Stimulated activated naive CD8-positive, alpha-beta T cell treated with anti-CD3 and anti-CD28 coated beads, Interleukin-15, amount 100 ng/mL, for 72 hours (primary cell): ENCODE results near the gene ACTRT2.

Experiments
- ATAC-seq: fragments of 150-1000 bp; cut with Tn5 transposase; 2 replicates; pipeline ENCODE4 v1.10.0; 2021; ENCODE audit warnings: mild to moderate bottlenecking, moderate library complexity
- DNase-seq, 2 donors: peaks; one replicate each; pipeline ENCODE4 v3.0.0; 2021 to 2022
- H3K27ac Mint-ChIP-seq, 2 donors: one replicate each; pipeline ENCODE4 v1.8.0; 2022; ENCODE audit warnings: mild to moderate bottlenecking in 2 of 2, mixed read lengths in 2 of 2, moderate library complexity in 2 of 2
- H3K27me3 Mint-ChIP-seq: one replicate; pipeline ENCODE4 v1.8.0; 2022; ENCODE audit warnings: mixed read lengths
- H3K4me1 Mint-ChIP-seq: one replicate; pipeline ENCODE4 v1.8.0; 2022; ENCODE audit warnings: mild to moderate bottlenecking, mixed read lengths
- H3K4me3 Mint-ChIP-seq, 2 donors: one replicate each; pipeline ENCODE4 v1.8.0; 2022; ENCODE audit warnings: mild to moderate bottlenecking in 2 of 2, mixed read lengths in 2 of 2, moderate library complexity in 1 of 2
- H3K9me3 Mint-ChIP-seq, 2 donors: one replicate each; pipeline ENCODE4 v1.8.0; 2022; ENCODE audit warnings: mixed read lengths in 2 of 2

ACTRT2 gene

GRCh38 chr1:3038113-3038551, 16.9 kb downstream of the ACTRT2 start:
- H3K9me3 Mint-ChIP-seq = no peaks in the 10 kb centered on the region
- no peak overlapping the region for H3K4me3 Mint-ChIP-seq
- peaks cover 24% of the 10 kb centered on the region for H3K4me1 Mint-ChIP-seq
- DNase-seq (no peak), ATAC-seq (no peak)
- H3K27ac Mint-ChIP-seq = no peak overlapping the region
- no peaks in the 10 kb centered on the region for H3K27me3 Mint-ChIP-seq

- ATAC-seq (no peak), DNase-seq (no peak)
- H3K9me3 Mint-ChIP-seq = no peaks in the 10 kb centered on the region
- no peak overlapping the region for H3K27ac Mint-ChIP-seq
- H3K4me1 Mint-ChIP-seq = peaks cover 19% of the 10 kb centered on the region
- H3K4me3 Mint-ChIP-seq = no peak overlapping the region
- peaks cover under 1% of the 10 kb centered on the region for H3K27me3 Mint-ChIP-seq
Measured at GRCh38 chr1:3038571-3039181, 17.4 kb downstream of the ACTRT2 start.

- DNase-seq = no peak
- Mint-ChIP-seq H3K27ac (no peak overlapping the region), H3K4me1 (peaks cover 6% of the 10 kb centered on the region), H3K9me3 (no peaks in the 10 kb centered on the region), H3K27me3 (peaks cover 13% of the 10 kb centered on the region), H3K4me3 (no peak overlapping the region)
- ATAC-seq = no peak
Measured at GRCh38 chr1:3040004-3040403, 18.7 kb downstream of the ACTRT2 start.

GRCh38 chr1:3042481-3042880, 21.2 kb downstream of the ACTRT2 start:
- Mint-ChIP-seq H3K27me3 (peaks cover 15% of the 10 kb centered on the region), H3K9me3 (no peaks in the 10 kb centered on the region), H3K4me3 (no peak overlapping the region), H3K27ac (no peak overlapping the region), H3K4me1 (no peaks in the 10 kb centered on the region)
- ATAC-seq (no peak), DNase-seq (no peak)

- no peak overlapping the region for H3K27ac Mint-ChIP-seq
- no peak overlapping the region for H3K4me3 Mint-ChIP-seq
- DNase-seq (no peak), ATAC-seq (no peak)
- peaks cover 8 to 13% of the 10 kb centered on the region in 2 donors for H3K9me3 Mint-ChIP-seq
- peaks cover 11% of the 10 kb centered on the region for H3K27me3 Mint-ChIP-seq
- no peaks in the 10 kb centered on the region for H3K4me1 Mint-ChIP-seq
Measured at GRCh38 chr1:3049164-3049563, 27.9 kb downstream of the ACTRT2 start.

- H3K4me1 Mint-ChIP-seq = no peaks in the 10 kb centered on the region
- no peak for DNase-seq
- no peak overlapping the region for H3K4me3 Mint-ChIP-seq
- H3K27me3 Mint-ChIP-seq = peaks cover 9% of the 10 kb centered on the region
- ATAC-seq = no peak
- H3K27ac Mint-ChIP-seq = no peak overlapping the region
- peaks cover 8 to 13% of the 10 kb centered on the region in 2 donors for H3K9me3 Mint-ChIP-seq
Measured at GRCh38 chr1:3049905-3050304, 28.6 kb downstream of the ACTRT2 start.

- DNase-seq (no peak), ATAC-seq (no peak)
- H3K4me3 Mint-ChIP-seq = no peak overlapping the region
- H3K9me3 Mint-ChIP-seq = peaks cover 8 to 13% of the 10 kb centered on the region in 2 donors
- H3K27me3 Mint-ChIP-seq = peaks cover 6% of the 10 kb centered on the region
- H3K4me1 Mint-ChIP-seq = no peaks in the 10 kb centered on the region
- no peak overlapping the region for H3K27ac Mint-ChIP-seq
Measured at GRCh38 chr1:3050603-3051002, 29.3 kb downstream of the ACTRT2 start.

- Mint-ChIP-seq H3K4me1 (no peaks in the 10 kb centered on the region), H3K27me3 (peaks cover 6% of the 10 kb centered on the region), H3K27ac (no peak overlapping the region), H3K9me3 (peaks cover 8 to 13% of the 10 kb centered on the region in 2 donors), H3K4me3 (no peak overlapping the region)
- DNase-seq = no peak
- no peak for ATAC-seq
Measured at GRCh38 chr1:3051270-3052268, 30.3 kb downstream of the ACTRT2 start.

GRCh38 chr1:3052501-3052900, 31.2 kb downstream of the ACTRT2 start:
- Mint-ChIP-seq H3K27me3 (peaks cover 6% of the 10 kb centered on the region), H3K27ac (no peak overlapping the region), H3K4me3 (no peak overlapping the region), H3K9me3 (peaks cover 8 to 13% of the 10 kb centered on the region in 2 donors), H3K4me1 (no peaks in the 10 kb centered on the region)
- DNase-seq (no peak), ATAC-seq (no peak)

- DNase-seq (no peak), ATAC-seq (no peak)
- Mint-ChIP-seq H3K9me3 (peaks cover 8 to 13% of the 10 kb centered on the region in 2 donors), H3K27me3 (peaks cover 6% of the 10 kb centered on the region), H3K4me1 (no peaks in the 10 kb centered on the region), H3K27ac (no peak overlapping the region), H3K4me3 (no peak overlapping the region)
Measured at GRCh38 chr1:3053366-3053980, 32.2 kb downstream of the ACTRT2 start.

- H3K4me3 Mint-ChIP-seq = no peak overlapping the region
- no peak for ATAC-seq
- no peaks in the 10 kb centered on the region for H3K4me1 Mint-ChIP-seq
- peaks cover 6% of the 10 kb centered on the region for H3K27me3 Mint-ChIP-seq
- peaks cover 8 to 13% of the 10 kb centered on the region in 2 donors for H3K9me3 Mint-ChIP-seq
- no peak overlapping the region for H3K27ac Mint-ChIP-seq
- no peak for DNase-seq
Measured at GRCh38 chr1:3053986-3054385, 32.7 kb downstream of the ACTRT2 start.

- ATAC-seq (no peak), DNase-seq (no peak)
- Mint-ChIP-seq H3K4me3 (no peak overlapping the region), H3K27ac (peak overlapping the region in 1 of 2 donors; percentile 72), H3K27me3 (peaks cover 6% of the 10 kb centered on the region), H3K4me1 (no peaks in the 10 kb centered on the region), H3K9me3 (peaks cover 8 to 13% of the 10 kb centered on the region in 2 donors)
Measured at GRCh38 chr1:3054474-3054873, 33.2 kb downstream of the ACTRT2 start.

- peaks cover 6% of the 10 kb centered on the region for H3K27me3 Mint-ChIP-seq
- H3K4me3 Mint-ChIP-seq = no peak overlapping the region
- DNase-seq = no peak
Measured at GRCh38 chr1:3055051-3055450, 33.8 kb downstream of the ACTRT2 start.

GRCh38 chr1:3056641-3057040, 35.4 kb downstream of the ACTRT2 start:
- Mint-ChIP-seq H3K4me1 (peaks cover 7% of the 10 kb centered on the region), H3K27ac (peak overlapping the region in 1 of 2 donors; percentile 15), H3K4me3 (no peak overlapping the region), H3K9me3 (peaks cover 7 to 8% of the 10 kb centered on the region in 2 donors), H3K27me3 (peaks cover 15% of the 10 kb centered on the region)
- ATAC-seq (no peak), DNase-seq (no peak)

More at GRCh38 chr1:3055051-3055450, 33.8 kb downstream of the ACTRT2 start:
- no peak for ATAC-seq
- Mint-ChIP-seq H3K9me3 (peaks cover 8 to 13% of the 10 kb centered on the region in 2 donors), H3K27ac (no peak overlapping the region), H3K4me1 (no peaks in the 10 kb centered on the region)

GRCh38 chr1:3058263-3059030, 37.2 kb downstream of the ACTRT2 start:
- no peak overlapping the region for H3K4me3 Mint-ChIP-seq
- peaks cover 7% of the 10 kb centered on the region for H3K4me1 Mint-ChIP-seq
- DNase-seq (no peak), ATAC-seq (no peak)
- no peaks in the 10 kb centered on the region for H3K9me3 Mint-ChIP-seq
- H3K27me3 Mint-ChIP-seq = peaks cover 15% of the 10 kb centered on the region
- H3K27ac Mint-ChIP-seq = no peak overlapping the region
